NCI-H774 (cell line): ENCODE results near the gene DHX35.

Experiments used
- DNase-seq: peaks from one replicate; lab custom pipeline; 2025; lab: John Stamatoyannopoulos, UW

DHX35 gene

GRCh38 chr20:39066471-39067242, 104.5 kb downstream of the DHX35 start:
- no peak for DNase-seq

GRCh38 chr20:39067526-39068216, 105.5 kb downstream of the DHX35 start:
- DNase-seq, result no peak

GRCh38 chr20:39069976-39070375, 107.8 kb downstream of the DHX35 start:
- DNase-seq, result no peak

- DNase-seq, result no peak
Measured at GRCh38 chr20:39070484-39071231, 108.5 kb downstream of the DHX35 start.

GRCh38 chr20:39072132-39072531, 110.0 kb downstream of the DHX35 start:
- no peak for DNase-seq

GRCh38 chr20:39072653-39073052, 110.5 kb downstream of the DHX35 start:
- DNase-seq, result no peak

GRCh38 chr20:39075731-39076130, 113.6 kb downstream of the DHX35 start:
- no peak for DNase-seq

- no peak for DNase-seq
Measured at GRCh38 chr20:39076958-39077357, 114.8 kb downstream of the DHX35 start.

GRCh38 chr20:39080326-39080725, 118.2 kb downstream of the DHX35 start:
- DNase-seq, result no peak

GRCh38 chr20:39081255-39081654, 119.1 kb downstream of the DHX35 start:
- DNase-seq, result peak; percentile 1

GRCh38 chr20:39082622-39083398, 120.7 kb downstream of the DHX35 start:
- no peak for DNase-seq

GRCh38 chr20:39083761-39084160, 121.6 kb downstream of the DHX35 start:
- DNase-seq, result no peak

- no peak for DNase-seq
Measured at GRCh38 chr20:39089029-39089428, 126.9 kb downstream of the DHX35 start.
